ENCODE measurements around the gene CIBAR2.

The CIBAR2 gene

DNA sequence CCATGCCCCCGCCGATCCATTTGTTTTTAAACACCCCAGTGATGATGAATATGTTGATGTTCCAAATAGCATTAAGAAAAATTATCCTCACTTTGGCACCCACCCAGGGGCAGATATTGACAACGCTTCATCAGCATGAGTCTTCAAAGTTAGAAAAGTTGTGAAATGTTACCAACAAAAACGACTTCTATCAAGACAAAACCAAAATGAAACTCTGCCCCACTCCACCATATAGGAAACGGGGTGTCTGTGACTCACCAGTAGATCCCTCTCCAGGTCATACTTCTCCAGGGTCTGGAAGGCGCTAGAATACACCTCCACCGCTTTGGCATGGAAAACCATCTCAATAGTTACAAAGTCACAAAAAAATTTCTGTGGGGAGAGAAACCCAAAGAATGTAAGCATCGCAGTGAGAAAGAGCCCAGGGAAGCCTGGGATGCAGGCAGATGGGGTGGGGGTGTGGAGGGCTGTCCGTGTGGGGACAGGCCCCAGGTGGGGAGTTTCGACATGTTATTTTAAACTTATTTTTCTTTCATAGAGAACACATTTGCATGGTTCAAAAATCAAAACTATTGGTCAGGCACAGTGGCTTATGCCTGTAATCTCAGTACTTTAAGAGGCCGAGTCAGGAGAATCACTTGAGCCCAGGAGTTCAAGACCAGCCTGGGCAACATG, 10.2 kb downstream of the CIBAR2 start:
- no peak for DNase-seq

DNA sequence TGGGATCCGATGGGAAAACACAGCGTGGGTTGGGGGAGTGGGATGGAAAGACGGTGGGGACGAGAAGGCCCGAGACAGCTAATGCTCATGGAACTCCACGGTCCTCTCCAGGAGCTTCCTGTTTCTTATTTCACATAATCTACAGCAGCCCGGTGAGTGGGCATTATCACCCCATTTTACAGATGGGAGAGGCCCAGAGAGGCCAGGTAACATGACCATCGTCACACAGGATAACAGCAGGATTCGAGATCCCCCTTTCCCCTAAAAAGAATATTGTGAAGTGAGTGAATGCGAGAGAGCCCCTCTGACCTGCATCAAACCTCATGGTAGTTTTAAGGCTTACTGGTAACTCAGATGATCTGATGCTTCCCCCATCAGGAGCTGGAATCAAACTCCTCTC, 12.0 kb downstream of the CIBAR2 start:
- DNase-seq: no peak

DNA sequence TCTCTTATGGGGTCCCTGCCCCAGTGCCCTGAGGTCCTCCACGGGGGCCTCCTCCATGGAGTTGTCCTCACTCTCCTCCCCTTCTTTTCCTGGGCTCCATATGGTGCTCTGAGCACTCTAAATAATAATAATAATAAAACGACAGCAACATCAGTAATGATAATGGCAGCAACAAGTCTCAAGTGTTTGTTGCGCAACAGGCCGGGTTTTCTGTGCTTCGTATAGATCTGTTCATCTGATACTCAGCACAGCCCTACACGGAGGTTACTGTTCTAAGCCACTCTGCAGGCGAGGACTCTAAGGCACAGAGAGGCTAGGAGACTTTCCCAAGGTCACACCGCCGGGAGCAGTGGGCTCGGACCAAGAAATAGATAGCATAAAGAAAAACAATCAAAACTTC, 13.7 kb downstream of the CIBAR2 start:
- no peak for DNase-seq

DNA sequence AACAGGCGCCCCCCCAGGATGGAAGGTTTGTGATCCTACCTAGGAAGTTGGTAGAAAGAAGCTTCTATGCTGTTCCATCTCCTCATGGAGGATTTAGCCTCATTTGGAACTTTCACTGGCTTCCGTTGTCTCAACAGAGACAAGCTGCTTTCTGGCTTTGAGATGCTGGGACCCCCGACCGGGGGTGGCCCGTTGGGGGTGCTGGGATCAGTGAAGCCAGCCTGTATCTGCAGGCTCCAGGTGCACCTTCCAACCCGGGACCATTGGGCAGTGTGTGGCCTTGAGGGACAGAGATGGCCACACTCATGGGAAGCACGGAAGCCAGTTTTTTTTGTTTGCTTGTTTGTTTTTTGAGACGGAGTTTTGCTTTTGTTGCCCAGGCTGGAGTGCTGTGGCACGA, 15.4 kb downstream of the CIBAR2 start:
- no peak for DNase-seq

DNA sequence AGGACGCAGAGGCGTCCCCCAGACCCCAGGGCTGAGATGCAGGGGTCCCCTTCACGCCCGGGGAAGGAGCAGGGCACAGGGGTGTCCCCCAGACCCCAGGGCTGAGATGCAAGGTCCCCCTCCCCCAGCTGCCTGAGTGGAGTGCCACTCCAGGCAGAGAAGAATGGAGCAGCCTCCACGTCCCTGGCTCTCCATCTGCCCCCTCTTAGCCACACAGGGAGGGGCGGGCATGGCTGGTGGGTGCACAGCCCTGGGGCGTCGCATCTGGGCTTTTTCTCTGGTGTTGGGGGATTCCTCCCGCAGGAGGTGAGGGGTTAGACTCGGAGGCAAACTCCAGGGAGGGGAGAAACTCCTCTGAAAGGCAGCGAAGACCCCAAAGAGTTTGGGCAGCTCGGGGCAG, 17.5 kb downstream of the CIBAR2 start:
- no peak for DNase-seq

DNA sequence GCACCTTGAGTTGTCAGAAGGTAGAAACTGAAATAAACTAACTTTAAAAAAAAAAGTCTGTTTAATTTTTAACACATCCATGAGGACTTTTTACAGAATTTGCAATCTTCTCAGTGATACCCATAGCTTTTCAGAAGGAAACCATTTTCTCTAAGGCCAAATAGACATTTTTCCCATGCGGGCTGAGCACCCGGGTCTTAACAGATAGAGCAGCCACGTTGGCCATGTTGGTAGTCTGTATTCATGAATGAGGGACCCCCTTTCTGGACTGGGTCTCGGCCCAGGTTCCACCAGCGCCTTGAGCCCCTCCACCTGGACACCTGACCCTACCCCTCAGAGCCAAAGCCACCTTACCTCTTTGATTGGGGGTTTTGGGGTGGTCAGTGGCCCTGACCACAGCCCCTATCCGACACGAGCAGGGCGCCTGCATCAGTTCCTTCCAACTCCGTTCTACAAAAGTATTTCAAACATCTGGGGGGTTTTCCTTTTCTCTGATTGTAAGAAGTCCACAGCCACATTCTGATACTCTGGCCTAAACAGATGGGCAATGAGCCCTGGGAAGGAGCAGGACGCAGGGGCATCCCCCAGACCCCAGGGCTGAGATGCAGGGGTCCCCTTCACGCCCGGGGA, 18.0 kb downstream of the CIBAR2 start:
- DNase-seq: no peak

DNA sequence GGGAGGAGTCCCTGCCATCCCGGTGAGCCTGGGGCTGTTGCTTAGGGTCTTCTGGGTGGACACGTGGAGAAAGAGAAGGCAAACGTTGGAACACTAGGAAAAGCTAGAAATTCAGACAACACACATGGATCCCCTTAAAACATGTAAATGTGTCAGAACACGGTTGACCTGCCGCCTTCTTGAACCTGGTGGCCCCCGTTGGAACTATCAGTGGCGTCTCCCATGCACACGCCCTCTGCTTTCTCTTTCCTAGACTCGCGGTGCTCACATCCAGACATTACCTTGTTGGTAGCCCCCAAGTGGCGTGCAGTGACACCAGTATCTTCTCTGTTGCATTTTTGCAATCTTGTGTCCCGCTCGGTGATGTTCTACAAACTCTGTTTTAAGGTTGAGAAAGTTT, 18.6 kb downstream of the CIBAR2 start:
- no peak for DNase-seq

DNA sequence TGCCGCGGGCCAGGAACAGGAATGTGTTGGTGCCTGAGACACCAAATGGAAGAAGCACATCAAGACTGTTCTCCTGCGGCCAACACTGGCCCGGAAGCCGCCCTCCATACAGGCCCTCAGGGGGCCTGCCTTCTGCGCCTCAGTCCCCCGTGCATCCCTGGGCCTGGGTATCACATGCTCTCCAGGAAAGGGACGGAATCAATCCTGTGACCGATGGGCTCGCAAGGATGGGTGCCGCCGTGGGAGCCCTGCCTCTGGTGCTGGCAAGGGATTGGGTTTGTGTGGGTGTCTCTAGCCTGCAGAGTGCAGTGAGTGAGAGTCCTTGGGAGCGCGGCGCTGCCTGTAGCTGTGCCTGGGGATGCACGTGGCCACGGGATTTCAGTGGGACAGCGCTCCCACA, 19.4 kb downstream of the CIBAR2 start:
- no peak for DNase-seq

DNA sequence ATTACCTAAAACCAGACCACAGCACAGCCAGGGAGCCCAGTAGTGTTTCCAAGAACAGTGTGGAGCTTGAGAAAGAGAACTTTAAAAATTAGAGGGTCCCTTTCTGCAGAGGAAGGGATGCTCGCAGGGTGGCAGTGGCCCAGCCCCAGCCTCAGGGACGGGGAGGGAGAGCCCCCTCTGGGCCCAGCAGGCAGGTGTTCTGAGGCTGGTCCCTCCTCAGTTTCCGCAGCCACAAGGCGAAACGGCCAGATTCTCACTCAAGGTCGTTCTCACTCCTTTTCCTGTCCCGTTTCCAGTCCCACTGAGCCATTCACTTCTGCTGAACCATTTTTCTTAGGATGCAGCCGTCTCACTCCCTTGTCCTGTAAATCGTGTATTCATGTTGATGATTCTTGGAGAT, 20.0 kb downstream of the CIBAR2 start:
- DNase-seq: no peak

DNA sequence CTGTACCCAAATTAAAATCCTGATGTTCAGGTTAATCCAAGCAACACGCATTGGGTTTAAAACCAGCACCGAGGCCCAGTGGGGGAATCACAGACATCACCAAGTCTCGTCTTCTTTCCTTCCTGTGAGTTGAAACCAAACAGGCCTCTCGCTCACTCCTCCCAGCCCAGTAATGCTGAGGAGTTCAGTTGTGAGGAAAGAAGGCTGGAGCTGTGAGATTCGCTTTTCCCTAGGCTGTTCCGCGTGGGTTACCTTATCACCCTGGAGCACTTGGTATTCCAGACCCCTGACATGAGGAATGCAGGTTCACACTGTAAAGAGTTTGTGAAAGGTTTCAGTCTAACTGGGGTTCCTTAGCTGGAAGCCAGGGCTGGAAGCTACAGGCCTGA, 20.8 kb downstream of the CIBAR2 start:
- no peak for DNase-seq

DNA sequence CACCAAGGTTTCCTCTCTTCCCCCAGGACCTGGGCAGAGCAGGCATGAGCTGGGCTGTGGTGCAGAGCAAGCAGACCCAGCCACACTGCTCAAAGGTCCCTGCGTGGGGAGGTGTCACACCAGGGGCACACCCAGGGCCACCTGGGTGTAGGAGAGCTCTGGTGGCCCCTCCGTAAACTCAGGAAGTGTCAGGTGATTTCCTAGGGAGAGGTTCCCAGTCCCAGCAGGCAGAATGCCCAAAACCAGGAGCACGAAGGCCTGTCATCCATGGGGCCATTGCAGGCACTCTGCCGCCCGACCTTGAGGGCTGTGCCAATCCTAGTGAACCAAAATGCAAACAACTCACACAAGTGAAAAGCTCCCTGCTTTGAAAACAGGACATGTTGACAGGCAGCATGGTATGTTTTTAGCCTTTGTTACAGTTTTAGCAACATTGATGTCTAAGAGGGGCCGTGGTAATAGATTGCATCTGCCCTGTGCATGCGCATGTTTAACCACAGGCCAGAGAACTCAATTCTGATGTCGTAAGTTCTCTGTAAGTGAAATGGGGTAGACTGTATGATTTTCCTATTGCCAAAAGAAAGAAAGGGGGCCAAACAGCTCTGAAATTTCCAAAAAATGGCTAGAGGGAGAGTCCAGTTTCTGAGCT, 21.3 kb downstream of the CIBAR2 start:
- DNase-seq: no peak

DNA sequence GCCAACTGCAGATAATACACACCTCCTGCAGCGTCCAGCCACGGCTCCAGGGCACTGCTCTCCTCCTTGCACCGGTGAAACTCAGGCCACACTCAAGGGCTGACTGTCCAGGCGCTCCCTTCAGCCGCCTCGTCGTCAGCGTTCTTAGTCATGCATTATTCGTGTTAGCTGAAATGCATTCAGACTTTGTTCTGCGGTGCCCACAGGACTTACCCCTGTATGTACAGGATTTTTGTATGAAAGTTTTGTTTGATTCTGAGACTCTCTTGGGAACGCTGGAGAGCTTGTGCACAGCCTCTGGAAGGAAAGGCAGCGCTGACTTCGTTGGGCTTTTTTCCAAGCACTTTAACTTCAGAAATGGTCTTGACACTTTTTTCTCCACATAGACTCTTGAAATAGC, 22.1 kb downstream of the CIBAR2 start:
- no peak for DNase-seq

DNA sequence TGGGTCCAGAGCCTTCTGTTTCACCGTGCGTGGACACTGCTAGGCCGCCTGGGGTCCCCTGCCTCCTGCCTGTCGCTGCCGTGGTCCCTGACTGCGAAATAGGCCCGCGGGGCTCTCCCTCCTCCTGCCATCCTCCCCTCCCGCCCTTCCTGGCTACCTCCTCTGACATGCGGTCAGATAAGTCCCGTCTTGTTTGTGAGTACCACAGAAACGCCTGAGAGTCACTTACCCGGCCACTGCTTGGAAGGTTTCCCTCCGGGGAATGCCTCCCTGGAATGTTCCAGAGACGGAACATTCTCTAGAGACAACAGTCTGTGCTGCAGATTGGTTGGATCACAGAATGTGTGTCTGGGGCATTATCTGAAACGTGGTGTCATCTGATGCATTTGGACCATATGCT, 22.7 kb downstream of the CIBAR2 start:
- DNase-seq: no peak

DNA sequence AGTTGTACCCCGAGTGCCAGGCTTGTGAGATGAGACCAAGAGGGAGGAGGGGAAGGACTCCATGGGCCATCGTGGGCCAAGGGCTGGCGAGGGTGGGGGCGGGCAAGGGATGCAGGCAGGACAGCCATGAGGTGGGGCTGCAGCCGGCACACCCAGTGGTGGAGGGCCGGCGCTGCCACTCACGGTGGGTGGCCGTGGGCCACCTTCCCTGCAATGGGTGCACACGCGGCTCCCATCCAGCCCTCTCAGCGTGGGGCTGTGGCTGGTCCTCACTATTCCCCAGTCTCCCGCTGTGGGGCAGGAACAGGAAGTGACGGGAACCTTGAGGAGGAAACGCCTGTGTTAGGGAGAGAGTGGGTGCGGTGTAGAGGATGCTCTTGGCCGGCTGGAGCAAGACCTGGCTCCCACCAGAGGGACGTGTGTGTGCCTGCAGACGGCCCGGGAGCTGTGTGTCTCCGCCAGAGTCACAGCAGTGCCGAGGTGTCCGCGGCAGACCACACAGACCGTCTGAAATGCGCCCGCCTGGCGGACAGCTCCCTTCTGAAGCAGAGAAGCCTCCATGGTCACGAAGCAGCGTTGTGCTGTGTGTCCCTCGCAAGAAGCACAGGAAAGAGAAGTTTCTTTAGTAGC, 23.6 kb downstream of the CIBAR2 start:
- DNase-seq: no peak

DNA sequence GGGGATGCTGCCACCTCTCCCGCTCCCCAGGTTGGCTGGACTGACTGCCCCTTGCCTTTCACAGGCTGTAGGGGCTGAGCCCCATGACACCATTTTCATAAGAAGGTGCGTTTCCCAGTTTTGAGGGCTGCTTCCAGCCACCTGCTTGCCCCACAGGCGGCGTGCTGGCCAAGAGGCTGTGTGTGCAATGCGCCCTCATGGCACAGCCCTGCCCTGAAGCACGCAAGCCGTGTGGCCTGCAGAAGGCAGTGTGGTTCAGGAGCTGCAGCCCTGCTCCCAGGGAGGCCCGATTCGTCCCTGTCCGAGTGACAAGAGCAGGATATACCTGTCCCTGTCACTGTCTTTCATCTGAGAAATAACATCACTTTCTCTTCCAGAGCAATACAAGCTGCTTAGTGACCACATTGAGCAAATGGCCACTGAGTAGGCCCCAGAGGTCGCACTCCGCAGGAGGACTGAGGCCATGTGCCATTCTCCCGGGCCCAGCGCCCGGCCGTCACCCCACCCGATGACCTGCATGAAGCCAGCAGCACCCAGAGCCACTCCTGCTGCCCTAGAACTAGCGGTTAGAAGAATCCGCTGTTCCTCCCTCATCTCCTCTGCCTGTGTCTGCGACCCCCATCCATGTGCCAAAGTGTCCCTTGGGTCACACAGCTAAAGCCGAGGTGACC, 24.2 kb downstream of the CIBAR2 start:
- no peak for DNase-seq

DNA sequence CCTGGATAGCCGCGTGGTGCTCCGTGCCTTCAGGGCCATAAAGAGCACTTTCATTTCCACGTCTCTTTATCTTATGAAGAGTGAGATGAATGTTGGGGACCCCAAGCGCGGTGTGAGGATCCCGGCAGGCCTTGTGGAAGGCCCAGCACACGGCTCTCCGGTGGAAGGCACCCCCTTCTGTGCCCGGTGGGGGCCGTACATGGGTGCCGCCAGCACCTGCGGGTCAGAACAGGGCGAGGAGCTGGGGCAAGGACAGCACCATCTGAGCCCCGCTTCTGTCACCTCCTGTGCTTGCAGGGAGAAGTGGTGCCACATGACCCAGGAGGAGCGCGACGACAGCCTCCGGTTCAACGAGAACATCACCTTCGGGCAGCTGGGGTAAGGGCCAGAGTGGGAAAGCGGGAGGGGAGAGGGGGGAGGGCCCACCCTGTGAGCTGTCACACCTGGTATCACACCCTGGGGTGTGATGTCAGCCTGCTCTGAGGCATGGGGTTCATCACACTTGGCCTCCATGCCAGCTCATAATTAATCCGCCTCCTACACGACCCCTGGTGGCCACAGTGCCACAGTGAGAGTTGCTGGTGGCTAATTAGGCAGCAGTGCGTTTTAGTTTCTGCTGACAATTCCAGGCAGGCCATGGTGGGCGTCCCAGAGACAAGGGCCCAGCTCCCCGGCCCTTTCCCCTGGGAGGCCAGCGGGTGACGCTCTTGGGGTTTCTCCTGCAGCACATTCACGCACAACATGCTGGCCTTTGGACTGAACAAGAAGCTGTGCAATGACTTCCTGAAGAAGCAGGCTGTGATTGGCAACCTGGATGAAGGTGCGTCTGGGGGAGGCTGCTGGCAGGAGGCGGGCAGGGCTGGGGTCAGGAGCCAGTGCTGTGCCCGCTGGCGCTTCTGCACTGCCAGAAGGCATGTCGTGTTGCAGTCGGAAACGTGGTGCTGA, 25.7 kb downstream of the CIBAR2 start:
- peak in 1 of 2 experiments; percentile 49 for DNase-seq

DNA sequence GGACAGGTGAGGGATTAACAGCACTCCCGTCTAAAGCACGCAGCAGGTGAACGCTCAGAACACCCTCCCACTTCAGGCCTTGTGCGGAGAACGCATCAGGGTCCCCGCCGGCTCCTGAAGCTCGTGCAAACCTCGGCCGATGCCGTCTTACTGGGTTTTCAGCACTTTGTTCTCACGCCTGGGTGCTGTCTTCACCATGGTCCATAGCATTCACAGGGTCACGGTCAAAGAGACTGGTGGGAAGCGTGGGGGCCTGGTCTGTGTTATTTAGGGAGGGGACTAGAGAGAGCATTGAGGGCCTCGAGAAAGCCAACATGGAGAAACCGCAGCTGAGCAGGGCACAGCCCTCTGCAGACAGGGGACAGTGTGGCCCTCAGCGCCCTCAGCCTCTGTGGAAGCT, 26.6 kb downstream of the CIBAR2 start:
- DNase-seq: no peak

DNA sequence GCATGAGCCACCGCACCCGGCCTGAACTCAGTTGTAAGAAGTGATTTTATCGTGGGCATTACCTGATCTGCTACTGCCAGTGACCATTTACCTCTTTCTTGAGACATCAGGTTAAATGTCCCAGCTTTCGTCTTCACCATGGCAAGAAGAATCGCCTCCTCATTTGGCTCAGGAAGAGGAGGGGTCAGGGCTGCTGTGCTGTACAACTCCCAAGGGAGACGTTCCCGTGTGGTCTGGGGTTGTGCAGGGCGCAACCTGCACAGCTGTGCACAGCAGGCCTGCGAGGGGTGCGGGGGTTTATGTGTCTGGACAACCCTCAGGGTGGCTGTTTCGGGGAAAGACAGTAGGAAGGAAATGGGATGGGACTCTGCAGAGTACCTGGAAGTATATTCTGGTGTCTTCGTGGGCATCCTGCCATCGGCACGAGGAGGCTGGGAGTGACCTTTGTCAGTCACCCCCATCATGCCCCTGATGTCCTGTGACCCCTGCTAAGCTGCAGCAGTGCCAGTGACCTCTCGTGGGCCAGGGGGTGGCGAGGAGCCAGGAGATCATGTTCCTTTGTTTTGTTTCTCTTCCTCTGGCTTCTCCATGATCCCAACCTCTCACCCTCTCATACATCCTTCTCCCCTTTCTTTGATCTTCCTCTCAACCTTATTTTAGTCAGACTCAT, 27.3 kb downstream of the CIBAR2 start:
- no peak for DNase-seq

DNA sequence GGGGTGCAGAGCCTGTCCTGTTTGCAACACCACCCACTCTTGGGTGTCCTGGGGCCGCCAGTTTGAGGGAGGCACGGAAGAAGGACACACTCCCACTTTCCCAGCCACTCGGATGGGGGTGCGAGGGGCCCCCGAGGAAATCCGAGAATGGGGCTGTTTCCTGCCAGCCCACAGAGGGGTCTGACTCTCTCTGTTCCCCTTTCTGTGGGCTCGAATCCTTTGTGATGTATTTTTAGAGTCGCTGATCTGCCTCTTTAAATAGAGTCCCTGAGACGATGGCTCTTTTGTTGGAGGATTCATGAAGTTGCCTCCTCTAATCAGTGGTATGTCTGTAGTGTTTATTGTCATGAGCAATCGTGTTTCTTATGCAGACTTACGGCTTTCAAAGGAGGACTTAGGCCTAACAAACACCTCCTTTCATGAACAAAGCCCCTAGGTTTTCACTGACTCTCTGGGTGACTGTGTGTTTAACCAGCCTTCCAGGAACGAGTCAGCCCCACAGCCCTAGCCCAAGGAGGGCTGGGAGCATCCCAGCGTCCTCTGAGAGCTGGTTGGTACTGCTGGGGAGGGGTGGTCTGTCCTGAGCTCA, 29.1 kb downstream of the CIBAR2 start:
- DNase-seq: no peak

DNA sequence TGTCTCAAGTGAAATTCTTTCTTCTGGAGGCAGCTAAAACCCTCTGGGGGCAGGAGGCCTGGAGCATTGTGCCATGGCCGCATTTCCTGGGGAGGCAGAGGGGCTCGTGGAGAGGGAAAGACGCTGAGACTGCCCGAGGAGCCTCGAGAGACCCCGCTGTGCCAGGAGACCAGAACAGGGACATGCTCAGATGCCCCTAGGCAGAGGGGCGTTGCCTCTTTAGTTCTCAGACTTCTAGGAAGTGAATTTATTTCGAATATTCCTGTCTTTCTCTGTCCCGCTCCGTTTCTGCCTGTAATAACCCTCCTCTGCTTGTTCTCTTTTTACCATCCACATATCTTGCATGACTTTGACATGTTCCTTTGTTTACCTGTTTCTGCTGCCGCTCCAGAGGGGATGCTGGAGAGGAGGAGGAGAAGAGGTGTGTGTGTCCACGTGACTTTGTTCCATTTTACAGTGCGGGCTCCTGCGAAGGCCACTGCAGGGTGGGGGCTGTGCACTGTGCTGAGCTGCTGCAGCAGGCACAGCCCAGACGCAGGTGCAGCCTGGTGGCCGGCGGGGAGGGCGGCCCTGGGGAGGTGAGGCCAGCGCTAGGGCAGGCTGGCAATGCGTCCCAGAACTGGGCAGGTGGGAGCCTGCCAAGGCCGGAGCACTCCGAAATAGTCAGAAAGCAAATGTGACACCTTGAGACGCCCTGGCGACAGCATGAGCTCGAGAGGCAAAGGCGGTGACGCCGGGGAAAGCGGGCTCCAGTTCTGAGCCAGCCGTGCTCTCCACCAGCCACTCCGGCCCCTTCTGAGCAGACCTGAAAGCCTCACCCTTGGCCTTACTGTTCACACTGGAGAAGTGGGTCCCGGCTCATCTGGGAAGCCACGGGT, 29.9 kb downstream of the CIBAR2 start:
- DNase-seq: peak in 1 of 2 experiments; percentile 19
